Measurements from ENCODE around the gene TULP1.

GRCh38 chr6:35507221-35507620, 5.5 kb downstream of the TULP1 start:
- no peak for TF ChIP-seq POLR2A (IDR thresholded peaks at IDR 0.05)
- TF ChIP-seq, protein P1, sequence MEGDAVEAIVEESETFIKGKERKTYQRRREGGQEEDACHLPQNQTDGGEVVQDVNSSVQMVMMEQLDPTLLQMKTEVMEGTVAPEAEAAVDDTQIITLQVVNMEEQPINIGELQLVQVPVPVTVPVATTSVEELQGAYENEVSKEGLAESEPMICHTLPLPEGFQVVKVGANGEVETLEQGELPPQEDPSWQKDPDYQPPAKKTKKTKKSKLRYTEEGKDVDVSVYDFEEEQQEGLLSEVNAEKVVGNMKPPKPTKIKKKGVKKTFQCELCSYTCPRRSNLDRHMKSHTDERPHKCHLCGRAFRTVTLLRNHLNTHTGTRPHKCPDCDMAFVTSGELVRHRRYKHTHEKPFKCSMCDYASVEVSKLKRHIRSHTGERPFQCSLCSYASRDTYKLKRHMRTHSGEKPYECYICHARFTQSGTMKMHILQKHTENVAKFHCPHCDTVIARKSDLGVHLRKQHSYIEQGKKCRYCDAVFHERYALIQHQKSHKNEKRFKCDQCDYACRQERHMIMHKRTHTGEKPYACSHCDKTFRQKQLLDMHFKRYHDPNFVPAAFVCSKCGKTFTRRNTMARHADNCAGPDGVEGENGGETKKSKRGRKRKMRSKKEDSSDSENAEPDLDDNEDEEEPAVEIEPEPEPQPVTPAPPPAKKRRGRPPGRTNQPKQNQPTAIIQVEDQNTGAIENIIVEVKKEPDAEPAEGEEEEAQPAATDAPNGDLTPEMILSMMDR (IDR thresholded peaks at IDR 0.05 in 4 of 5, conservative IDR thresholded peaks at IDR 0.05 in 1 of 5): no peak

Measured in gastrocnemius medialis (tissue), 4 donors.